Measurements from ENCODE around the gene RNF208.

Gene RNF208, protein sequence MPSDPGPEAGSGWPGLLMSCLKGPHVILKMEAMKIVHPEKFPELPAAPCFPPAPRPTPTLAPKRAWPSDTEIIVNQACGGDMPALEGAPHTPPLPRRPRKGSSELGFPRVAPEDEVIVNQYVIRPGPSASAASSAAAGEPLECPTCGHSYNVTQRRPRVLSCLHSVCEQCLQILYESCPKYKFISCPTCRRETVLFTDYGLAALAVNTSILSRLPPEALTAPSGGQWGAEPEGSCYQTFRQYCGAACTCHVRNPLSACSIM

DNA sequence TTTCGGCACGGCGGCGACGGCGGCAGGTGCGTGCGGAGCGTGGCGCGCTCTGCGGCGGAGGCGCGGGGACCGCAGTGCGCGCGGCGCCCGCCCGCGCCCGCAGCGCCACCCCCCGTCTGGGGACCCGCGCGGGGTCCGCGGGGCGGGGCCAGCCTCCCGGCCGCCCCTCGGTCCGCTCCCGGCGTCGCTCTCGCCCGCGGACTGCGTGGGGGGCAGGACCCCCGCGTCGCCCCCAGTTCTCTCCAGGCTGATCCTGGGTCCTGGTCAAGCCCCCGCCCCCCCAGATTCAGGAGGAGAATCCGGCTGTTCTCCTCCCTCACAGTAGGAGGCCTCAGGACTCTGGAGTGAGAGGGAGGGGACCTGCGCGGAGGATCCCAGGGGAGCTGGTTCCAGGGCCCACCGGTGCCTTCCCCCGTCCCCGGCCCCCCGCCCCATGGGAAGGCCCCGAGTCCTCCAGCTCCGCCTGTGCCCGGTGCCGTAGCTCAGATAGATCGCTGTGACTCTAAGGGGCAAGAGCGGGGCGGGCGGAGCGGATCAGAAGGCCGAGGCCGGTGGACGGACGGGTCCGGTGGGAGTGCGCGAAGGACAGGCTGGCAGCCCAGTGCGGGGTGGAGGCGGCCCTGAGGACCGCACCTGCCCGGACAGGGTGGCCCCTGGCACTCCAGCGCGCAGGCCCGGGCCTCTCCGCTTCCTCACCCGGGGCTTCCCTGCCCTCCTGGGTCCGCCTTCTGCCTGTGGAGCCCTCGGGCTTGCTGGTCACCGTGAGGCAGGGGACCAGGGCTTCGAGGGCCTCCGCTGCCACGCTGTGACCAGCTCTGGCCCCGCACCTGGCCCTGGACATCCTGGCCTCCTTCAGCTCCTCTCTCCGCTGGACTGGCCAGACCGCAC lies at the start of gene RNF208:
Gene RNF208 (minus strand): TSS at position 51 of the 888 bp plus-strand sequence. CDS start 1,028 bp downstream, outside the sequence.
- DNase-seq, result peak; percentile 76

DNA sequence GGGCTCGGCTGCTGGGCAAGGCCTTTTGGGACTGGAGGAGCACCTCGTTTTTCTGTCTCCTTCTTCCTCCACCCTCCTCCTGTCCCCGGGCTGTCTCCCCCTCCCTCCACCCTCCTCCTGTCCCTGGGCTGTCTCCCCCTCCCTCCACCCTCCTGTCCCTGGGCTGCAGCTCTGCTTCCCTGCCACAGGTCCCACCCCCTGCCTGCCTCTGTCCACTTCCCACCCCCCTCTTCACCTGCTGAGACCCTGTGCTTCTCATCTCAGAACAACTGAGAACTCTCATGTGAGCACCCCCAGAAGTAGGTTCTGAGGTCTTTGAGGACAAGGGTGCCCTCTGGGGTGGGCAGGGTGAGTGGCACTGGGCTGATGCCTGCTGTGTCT lies 49.6 kb upstream of the RNF208 start:
- no peak for DNase-seq

DNA sequence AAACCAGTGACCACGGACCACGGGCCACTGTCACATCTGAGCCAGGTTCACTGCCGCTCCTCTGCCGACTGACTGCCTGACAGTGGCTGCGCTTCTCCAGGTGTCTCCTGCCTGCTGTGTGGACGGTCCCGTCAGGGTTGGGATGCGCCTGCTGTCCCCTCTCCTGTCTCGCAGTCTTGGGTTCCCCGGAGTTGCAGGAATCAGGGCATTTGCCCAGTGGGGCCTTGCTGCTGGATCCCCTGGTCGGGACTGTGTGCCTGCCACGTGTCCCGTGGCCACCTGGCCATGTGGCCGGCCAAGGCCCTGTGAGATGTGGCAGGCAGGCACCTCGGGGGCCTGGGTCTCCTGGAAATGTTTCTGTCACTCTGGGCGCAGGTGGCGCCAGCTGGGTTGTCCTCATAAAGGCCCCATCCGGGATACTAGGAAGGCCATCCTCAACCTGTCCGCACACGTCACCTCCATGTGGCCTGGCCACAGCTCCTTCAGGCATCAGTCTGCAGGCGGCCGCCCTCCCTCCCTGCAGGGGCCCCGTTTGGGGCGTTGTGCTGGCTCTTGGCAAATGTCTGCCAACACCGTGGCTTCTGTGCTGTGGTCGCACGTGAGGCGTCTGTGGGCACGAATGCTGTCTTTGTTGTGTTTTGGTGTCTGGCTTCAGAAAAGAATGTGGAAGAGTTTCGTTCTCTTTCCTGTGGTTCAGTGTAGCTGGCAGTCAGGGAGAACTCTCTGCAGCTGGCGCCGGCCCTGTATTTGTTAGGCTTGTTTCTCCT lies 49.1 kb upstream of the RNF208 start:
- no peak for DNase-seq

DNA sequence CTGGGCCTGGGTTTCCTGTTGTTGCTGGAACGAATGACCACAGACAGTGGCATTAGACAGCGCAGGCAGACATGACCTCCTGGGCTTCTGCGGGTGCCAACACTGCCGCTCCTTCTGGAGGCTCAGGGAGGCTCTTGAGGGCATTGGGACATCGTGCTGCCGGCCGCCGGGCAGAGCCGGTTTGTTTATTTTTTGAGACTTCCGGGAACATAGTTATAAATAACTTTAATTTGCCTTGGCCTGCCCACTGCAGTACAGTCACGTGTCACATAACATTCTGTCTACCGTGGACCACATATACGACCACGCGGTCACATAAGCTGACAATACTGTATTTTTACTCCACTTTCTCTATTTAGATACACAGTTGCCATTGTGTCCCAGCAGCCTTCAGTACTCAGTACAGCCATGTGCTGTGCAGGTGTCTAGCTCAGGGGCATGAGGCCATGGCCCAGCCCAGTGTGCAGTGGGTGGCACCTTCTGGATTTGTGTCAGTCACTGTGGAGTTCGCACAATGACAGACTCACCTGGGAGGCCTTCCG lies 47.3 kb upstream of the RNF208 start:
- peak; percentile 80 for DNase-seq

DNA sequence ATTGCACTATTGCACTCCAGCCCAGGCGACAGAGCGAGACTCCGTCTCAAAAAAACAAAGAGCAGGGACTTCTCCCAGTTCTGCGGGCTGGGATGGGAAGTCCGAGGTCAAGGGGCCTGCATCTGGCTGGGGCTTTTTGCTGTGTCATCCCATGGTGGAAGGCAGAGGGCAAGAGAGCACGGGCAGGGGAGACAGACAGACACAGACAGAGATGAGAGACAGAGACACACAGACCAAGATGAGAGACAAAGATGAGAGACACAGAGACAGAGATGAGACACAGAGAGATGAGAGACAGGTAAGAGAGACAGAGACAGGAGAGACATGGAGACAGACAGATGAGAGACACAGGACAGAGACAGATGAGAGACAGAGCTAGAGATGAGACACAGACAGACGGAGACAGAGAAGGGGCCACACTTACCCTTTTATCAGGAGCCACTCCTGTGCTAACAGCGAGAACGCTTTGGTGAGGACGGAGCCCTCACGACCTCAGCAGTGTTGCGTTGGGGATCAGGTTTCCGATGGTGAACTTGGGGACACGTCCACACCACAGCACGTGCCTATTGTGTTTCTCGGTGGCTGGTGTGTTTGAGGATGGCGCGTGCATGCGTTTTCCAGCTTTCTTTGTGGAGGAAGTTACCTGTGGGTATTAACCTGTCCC lies 46.6 kb upstream of the RNF208 start:
- DNase-seq, result no peak

DNA sequence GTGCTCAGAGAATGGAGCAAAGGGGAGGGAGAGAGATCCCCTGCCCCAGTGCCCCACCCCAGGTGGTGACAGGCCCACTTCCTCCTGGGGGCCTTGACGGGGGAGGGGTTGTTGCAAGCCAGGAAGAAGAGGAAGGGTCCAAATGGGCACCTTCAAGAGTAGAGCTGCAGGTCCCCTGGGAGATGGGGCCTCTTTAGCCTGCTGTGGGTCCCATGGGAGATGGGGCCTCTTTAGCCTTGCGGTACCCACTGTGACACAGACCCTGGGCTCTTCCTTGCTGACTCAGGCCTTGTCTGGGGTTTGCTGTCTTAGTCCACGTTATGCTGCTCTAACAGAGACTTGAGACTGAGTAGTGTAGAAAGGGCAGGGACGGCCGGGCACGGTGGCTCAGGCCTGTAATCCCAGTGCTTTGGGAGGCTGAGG lies 45.9 kb upstream of the RNF208 start:
- no peak for DNase-seq

DNA sequence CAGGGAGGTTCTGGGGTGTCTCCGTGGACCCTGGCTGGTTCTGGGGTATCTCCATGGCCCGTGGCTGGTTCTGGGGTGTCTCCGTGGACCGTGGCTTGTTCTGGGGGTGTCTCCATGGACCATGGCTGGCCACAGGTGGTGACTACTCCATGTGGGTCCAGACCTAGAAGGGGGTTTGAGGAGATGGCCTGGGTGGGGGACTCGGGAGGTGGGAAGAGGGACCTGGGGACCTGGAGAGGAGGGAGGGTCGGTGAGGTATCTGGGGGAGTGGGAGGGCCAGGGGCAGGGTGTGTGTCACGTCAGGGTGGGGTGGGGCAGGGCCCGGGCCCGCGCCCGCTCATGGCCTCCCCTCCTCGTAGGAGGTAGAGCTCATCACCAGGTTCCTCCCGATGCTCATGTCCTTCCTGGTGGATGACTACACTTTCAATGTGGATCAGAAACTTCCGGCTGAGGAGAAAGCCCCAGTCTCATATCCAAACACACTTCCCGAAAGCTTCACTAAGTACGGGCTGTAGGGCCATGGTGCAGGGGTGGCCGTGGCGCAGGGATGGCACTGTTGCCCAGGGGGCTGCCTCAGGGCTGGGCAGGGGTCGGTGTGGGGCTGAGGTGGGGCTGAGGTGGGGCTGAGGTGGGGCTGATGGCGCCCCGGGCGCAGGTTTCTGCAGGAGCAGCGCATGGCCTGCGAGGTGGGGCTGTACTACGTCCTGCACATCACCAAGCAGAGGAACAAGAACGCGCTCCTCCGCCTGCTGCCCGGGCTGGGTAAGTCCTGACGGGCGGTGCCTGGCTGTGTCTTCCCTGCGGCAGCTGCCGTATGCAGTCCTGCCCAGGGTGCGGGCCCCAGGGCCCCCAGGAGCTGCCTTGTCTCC lies 44.8 kb upstream of the RNF208 start:
- DNase-seq, result no peak

DNA sequence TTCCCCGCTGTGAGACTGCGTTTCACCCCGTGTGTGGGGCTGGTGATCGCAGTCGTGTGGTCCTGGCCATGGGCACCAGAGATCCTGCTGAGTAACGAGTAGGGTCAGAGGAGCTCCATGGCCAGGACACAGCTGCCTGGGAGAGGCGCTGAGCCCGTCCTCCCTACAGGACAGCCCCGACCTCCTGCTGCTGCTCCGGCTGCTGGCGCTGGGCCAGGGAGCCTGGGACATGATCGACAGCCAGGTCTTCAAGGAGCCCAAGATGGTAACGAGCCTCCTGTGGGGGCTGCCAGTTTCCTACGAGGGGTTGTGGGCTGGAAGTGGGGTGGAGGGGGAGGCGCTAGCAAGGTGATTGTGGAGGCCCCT lies 44.1 kb upstream of the RNF208 start:
- no peak for DNase-seq

DNA sequence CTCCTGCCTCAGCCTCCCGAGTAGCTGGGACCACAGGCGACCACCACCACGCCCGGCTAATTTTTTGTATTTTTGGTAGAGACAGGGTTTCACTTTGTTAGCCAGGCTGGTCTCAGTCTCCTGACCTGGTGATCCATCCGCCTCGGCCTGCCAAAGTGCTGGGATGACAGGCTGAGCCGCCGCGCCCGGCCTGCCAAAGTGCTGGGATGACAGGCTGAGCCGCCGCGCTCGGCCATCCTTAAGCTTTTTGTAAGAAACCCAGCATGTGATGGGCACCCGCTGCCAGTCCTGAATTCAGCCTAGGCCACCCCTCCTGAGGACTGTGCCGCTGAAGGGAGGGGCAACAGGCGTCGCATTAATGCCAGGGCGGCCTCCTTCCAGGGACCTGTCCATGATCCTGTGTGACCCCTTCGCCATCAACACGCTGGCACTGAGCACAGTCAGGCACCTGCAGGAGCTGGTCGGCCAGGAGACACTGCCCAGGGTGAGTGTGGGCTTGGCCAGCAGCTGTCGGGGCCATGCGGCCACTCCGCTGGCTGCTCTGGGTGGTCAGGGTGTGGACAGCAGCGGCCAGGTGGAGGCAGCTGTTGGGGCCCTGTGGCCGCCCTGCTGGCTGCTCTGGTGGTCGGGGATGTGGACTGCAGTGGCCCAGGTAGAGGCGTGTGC lies 43.6 kb upstream of the RNF208 start:
- DNase-seq, result no peak

DNA sequence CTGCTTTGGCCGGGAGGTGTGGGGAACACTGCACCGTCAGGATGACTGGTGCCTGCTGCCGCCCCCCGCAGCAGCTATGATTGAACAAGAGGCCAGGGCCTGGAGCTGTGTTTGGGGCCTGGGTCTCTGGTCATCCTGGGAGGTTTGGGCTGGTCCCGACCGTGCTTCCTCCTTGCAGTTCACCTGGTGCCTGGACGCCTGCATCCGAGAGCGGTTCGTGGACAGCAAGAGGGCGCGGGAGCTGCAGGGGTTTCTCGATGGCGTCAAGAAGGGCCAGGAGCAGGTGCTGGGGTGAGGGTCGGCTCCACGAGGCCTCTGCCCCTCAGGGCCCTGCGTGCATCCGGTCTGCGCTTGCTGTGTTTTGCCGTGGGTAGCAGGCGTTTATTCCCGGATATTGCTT lies 42.0 kb upstream of the RNF208 start:
- DNase-seq, result no peak

DNA sequence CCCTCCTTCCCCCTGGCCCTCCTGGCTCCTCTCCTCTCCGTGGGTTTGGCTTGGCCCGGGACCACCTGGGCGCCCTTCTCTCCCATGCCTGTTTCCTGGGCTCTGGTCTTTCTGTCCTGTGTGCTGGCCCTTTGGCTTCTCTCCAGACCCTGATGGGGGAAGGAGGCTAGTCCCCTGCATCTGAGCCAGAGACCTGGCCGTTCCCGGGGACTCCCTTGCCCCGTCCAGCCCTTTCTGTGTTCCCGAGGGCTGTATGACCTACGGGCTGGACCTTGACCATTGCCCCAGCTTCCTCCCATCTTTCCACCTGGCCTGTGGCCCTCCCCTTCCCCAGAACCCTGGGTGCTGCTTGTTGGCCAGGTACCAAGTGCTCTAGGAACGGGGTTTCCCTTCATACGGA lies 41.5 kb upstream of the RNF208 start:
- DNase-seq, result no peak

DNA sequence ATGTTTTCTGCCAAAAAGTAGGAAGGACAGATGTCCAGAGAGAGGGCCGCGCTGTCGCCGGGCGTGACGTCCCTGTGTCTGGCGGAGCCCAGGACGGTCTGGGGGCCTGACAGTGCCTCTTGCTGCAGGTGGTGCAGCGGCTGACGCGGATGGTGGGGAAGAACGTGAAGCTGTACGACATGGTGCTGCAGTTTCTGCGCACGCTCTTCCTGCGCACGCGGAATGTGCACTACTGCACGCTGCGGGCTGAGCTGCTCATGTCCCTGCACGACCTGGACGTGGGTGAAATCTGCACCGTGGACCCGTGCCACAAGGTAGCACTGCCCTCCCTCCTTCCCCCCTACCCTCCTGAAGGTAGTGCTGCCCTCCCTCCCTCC lies 40.9 kb upstream of the RNF208 start:
- DNase-seq, result no peak

DNA sequence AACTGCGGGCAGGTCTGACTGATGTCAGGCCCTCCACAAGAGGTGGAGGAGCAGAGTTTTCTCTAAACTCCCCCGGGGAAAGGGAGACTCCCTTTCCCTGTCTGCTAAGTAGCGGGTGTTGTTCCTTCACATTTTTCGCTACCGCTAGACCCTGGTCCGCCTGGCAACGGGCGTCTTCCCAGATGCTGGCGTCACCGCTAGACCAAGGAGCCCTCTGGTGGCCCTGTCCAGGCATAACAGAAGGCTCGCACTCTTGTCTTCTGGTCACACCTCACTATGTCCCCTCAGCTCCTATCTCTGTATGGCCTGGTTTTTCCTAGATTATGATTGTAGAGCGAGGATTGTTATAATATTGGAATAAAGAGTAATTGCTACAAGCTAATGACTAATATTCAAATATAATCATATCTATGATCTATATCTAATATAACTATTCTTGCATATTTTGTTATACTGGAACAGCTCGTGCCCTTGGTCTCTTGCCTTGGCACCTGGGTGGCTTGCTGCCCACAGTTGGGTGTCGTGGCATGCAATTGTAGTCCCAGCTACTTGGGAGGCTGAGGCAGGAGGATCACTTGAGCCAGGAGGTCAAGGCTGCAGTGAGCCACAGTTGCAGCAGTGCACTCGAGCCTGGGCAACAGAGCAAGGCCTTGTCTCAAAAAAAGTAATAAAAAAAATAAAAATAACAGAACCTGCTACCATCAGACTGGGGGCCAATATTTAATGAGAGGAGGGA lies 40.3 kb upstream of the RNF208 start:
- peak; percentile 55 for DNase-seq

DNA sequence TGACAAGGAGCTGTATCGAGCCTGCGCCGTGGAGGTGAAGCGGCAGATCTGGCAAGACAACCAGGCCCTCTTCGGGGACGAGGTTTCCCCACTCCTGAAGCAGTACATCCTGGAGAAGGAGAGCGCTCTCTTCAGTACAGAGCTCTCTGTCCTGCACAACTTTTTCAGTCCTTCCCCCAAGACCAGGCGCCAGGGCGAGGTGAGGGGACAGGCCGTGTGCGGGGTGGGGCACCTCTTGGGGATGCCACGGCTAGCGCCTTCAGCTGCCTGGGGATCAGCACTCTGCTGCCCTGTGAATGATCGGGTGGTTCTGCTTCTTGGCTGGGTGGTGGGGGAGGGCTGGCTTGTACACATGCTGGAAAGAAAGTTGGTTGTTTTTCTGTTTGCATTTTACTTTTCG lies 34.8 kb upstream of the RNF208 start:
- no peak for DNase-seq

DNA sequence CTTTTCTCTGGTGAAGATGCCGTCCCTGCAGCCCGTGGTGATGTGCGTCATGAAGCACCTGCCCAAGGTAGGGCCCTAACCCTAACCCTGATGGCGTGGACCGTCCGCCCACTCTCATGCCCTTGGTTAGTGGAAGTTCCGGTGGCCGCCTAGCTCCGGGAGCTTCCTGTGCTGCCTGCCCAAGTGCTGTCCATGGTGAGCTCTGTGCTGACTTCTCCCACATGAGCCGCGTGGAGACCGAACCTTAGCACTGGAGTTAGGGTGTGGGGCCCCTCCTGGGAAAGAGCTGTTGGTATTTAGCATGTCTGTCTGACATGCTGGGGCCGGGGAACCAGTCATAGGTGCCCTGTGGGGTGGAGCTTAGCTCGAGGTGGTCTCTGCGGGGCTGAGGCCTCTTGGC lies 34.3 kb upstream of the RNF208 start:
- no peak for DNase-seq

DNA sequence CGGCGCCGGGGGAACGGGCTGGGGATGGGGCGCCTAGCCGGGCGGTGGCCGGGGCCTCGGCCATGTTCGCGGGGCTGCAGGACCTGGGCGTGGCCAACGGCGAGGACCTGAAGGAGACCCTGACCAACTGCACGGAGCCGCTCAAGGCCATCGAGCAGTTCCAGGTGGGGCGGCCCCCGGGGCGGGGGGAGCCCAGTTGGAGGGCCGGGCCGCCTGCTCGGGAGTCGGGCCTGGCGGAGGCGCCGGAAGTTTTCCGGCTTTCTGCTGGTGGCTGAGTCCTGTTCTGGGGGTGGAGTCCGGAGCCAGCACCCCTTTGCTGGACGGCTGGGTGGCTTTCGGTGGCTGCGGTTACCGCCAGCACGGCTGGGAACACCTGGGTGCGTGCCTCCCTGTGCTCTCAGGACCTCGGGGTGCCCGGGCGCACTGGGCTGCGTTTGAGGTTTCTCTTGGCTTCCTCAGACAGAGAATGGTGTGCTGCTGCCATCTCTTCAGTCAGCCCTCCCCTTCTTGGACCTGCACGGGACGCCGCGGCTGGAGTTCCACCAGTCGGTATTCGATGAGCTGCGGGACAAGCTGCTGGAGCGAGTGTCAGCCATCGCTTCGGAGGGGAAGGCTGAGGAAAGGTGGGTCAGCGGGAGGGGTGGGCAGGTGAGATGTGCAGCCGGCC lies 33.5 kb upstream of the RNF208 start:
- peak; percentile 74 for DNase-seq

DNA sequence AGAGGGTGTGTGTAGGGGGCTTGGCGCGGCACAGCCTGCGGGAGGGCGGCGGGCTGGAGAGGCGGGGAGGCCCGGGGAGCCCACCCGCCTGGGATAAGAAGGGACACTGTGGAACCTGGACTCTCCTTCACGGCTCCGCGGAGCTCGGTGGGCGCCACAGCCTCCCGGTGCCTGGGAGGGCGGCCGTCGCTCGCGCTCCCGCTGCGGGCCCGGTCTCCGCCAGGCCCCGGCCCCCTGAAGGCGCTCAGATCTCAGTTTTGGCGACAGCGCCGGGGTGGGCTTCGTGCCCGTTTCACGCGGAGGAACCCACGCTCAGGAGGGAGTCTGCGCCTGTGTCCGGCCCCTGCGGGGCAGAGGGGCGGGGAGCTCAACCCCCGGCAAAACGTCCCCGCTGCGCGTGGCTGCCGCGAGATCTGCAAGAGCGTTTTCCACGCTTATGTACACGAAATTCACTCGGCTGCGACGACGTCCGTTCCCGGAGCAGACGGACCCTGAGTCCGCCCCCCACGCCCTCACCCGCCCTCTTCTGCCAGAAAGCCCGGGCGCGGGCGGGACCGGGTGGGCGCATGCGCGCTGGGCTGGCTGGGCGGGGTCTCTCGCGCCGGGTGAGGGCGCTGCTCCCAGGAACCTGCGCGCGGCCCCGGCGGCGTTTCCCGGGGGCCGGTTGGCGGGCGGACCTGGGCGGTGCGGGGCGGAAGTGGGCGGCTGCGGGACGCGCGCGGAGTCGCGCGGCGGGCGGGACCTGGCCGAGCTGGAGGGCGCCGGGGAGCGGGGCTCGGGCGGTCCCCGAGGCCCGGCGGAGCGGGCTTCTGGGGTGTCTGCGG lies 32.8 kb upstream of the RNF208 start, which contains the start of gene NELFB:
Gene NELFB (plus strand): TSS at position 704 of the 824 bp plus-strand sequence.
- peak; percentile 93 for DNase-seq

DNA sequence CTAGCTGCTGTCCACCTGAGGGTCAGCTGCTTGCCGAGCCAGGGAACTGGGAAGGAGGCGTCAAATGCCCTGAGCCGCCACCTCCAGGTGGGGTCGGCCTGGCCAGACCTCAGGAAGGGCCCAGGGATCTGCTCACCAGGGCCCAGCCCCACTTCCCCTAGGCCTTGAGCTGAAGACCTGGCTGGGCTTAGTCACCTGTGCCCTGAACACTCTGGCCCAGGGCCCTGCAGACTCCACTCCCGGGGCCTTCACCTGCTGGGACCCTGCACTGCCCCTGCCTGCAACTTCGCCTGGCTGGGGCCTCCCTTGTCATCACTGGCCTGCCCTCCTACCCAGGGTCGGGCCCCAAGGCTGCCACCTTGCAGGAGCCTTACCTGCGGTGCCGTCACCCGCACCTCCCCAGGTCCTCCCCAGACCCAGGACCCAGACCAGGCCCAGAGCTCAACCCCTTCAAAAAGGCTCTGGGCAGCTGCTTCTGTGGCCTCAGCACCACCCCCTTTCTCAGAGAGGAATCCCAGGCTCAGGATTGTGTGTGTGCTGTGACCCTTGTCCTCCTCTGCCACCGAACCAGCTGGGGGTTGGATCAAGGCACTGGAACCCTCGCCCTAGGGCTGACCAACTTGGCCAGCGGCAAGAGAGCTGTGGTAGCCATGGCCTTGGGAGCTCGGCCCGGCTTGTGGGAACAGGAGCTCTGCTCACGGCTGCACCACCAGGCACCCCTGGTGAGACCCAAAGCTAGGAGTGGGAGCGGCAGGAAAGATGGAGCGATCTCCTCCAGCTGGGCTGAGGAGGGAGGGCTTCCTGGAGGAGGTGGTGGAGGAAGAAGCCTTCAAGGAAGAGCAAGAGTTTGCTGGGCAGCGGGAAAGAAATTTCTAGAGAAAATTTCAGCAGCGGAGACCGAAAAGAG lies 31.9 kb upstream of the RNF208 start:
- DNase-seq, result no peak

All from DMS53 (cell line).